Smooth muscle cell of the brain vasculature (primary cell): ENCODE results near the gene ARL5A.
"Not testable (repeated sequence)": the region's sequence is repeated elsewhere in the genome, so short reads cannot be mapped to it uniquely, and the experiment has no call there.

Source experiments
- DNase-seq: peaks from one replicate; pipeline ENCODE4 v3.0.0-alpha.2; 2012; ENCODE audit warnings: low read depth, low spot score

The ARL5A gene

DNA sequence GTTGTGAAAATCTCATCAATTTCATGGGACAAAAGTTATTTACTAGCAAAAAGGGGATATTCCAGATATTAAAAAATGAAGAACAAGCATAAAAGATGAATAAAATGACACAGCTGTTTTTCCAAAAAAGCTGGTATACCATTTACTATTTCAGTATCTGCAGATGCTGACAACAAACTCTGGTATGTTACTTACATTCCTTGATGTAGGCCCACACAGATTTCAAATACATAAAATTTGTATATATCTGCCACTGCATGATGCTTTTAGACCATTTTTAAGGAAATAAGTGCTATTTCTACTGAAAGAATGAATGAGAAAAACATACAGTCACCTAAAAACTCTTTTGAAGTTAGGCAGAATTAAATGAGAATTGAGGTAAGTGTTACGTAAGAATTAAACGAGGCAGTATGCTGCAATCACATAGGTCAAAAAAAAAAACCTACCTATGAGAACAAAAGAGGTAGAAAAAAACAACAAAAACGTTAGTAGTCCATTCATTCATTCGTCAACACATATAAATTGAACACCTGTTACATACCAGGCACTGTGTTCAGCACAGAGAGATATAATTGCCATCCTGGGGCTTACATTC, 32.5 kb downstream of the ARL5A start:
- no peak for DNase-seq

DNA sequence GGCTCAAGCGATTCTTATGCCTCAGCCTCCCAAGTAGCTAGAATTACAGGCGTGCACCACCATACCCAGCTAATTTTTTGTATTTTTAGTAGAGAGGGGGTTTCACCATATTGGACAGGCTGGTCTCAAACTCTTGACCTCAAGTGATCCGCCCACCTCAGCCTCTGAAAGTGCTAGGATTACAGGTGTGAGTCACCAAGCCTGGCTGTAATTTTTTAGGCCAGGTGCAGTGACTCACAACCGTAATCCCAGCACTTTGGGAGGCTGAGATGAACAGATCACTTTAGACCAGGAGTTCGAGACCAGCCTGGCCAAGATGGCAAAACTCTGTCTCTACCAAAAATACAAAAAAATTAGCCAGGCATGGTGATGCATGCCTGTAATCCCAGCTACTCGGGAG, 33.8 kb downstream of the ARL5A start:
- DNase-seq, result not testable (repeated sequence)

- no peak for DNase-seq
Observed at GRCh38 chr2:151793123-151793522, 35.1 kb downstream of the ARL5A start.

DNA sequence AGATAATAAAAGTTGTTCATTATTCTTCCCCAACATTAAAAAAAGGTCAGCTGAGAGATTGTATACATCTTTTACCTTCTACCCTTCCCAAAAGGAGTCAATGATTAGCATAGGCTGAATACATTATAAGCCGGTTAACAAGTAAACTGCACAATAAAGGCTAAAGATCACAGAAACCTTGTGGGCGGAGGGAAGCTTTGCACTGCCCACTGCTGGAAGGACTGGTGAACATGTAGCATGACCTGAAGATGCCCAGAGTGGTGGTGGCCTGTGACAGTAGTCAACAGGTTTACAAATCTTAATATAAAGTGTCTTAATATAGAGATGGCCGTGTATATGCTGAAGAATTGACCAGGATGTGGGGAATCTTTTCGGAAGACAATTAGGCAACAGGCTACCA, 35.6 kb downstream of the ARL5A start:
- no peak for DNase-seq

- no peak for DNase-seq
Observed at GRCh38 chr2:151791545-151791944, 36.7 kb downstream of the ARL5A start.

GRCh38 chr2:151790689-151791088, 37.5 kb downstream of the ARL5A start:
- no peak for DNase-seq

DNA sequence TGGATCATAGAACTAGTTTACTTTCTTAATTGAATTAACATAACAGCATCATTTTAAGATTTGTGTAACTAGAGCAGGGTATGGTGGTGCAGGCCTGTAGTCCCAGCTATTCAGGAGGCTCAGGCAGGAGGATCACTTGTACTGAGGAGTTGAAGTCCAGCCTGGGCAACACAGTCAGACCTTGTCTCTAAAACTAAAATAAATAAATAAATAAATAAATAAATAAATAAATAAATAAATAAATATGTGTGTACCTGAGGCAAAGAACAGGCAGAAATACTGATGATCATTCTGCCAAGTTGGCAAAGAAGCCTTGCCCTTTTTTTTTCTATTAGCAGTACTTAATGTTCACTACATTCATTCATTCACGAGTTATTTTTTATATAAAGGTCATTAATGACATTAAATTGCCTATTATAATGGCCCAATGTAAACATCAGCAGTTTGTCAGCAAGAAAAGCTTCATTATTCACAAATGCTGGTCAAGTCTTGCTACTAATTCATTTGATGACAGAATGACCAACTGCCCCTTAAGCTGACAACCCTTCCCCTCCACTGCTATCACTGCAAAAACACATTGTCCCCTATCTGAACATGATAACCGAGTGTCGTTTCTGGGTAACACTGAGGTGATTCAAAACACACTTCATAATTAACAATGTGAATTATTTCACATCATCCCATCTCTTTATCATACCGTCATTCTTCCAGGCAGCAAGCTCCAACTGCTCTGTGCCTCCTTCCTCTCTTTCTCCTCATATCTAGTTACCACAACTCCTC, 39.0 kb downstream of the ARL5A start:
- DNase-seq, result no peak

- no peak for DNase-seq
Observed at GRCh38 chr2:151786483-151786882, 41.7 kb downstream of the ARL5A start.

DNA sequence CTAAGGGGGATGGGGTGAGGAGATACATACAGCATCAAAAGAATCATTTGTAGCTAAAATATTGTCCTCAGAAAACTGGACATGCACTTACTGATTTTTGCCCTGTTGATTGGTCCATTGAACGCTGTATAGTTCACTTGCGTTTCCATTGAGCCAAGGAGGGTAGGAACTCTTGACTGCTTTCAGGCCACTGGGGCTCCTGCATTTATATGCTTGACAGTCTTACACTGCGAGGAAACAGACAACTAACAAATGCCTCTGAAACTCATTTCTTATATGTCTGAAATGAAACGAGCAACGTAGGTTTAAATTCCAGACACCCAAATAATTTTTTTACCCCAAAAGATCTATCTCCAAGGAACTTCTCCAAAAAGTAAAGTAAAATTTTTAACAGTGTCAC, 42.1 kb downstream of the ARL5A start:
- DNase-seq, result no peak

- DNase-seq, result no peak
Observed at GRCh38 chr2:151783133-151783520, 45.1 kb downstream of the ARL5A start.

DNA sequence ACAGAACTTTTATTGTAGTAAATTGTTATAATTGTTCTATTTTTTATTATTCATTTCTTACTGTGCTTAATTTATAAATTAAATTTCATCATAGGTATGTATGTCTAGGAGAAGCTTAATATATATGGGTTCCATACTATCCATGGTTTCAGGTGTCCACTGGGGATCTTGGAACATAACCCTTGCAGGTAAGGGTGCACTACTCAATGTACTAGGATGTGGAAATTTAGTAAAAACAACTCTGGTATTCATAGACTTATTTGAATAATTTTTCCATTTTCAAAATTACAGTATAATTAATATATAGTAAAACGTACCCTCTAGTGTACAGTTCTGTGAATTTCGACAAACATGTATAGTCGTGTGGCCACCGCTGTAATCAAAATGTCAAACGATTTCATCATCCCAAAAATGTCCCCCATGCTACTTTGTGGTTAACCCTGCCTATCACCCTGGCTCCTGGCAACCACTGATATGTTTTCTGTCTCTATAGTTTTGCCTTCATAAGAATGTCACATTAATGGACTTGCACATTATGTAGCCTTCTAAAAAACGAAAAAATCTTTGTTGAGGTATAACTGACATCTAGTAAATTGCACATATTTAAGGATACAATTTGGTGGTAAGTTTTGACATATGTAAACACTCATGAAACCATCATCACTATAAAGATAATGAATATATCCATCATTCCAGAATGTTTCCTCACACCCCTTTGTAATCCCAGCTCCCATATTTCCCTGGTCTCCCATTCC, 45.7 kb downstream of the ARL5A start:
- no peak for DNase-seq

- DNase-seq, result no peak
Observed at GRCh38 chr2:151781642-151782041, 46.6 kb downstream of the ARL5A start.

DNA sequence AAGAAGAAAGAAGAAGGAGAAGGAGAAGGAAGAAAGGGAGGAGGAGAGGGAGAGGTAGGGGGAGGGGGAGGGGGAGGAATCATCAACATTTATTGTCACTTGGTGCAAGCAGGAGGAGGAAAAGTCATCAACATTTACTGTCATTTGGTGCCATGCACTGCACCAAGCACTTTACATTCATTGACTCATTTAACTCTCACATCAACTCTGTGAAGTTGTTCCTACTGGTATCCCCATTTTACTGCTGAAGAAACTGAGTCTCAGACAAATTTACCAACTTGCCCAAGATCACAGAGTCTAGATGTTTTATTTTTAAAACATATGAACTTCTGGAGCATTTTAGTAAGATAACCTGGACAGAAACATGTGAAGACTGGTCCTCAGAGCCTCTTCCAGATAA, 47.3 kb downstream of the ARL5A start:
- no peak for DNase-seq

DNA sequence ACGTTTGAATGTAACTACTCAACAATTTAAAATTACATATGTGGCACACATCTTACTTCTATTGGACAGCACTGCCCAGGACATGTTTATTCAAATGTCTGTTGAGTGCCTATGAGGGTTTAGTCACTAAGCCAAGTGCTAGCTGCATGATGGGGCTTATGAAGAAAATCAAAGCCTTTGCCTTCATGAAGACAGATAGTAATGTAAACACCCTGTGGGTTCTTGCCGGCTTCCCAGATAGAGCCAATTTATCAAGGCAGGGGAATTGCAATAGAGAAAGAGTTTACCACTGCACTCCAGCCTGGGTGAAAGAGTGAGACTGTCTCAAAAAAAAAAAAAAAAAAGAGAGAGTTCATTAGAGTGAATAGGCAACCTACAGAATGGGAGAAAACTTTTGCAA, 50.3 kb downstream of the ARL5A start:
- no peak for DNase-seq

- DNase-seq, result no peak
Observed at GRCh38 chr2:151777487-151777886, 50.7 kb downstream of the ARL5A start.

DNA sequence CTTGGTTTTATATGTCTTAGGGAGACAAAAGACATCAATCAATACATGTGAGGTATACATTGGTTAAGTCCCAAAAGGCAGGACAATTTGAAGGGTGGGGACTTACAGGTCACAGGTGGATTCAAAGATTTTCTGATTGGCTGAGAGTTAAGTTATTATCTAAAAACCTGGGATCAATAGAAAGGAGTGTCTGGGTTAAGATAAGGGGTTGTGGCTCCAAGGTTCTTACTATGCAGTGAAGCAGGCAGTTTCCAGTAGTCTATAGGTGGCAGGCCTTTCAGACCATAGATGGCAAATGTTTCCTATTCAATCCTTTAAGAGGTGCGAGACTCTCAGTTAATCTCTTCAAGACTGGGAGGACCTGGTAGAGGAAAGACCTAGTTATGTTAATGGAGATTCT, 51.9 kb downstream of the ARL5A start:
- no peak for DNase-seq

DNA sequence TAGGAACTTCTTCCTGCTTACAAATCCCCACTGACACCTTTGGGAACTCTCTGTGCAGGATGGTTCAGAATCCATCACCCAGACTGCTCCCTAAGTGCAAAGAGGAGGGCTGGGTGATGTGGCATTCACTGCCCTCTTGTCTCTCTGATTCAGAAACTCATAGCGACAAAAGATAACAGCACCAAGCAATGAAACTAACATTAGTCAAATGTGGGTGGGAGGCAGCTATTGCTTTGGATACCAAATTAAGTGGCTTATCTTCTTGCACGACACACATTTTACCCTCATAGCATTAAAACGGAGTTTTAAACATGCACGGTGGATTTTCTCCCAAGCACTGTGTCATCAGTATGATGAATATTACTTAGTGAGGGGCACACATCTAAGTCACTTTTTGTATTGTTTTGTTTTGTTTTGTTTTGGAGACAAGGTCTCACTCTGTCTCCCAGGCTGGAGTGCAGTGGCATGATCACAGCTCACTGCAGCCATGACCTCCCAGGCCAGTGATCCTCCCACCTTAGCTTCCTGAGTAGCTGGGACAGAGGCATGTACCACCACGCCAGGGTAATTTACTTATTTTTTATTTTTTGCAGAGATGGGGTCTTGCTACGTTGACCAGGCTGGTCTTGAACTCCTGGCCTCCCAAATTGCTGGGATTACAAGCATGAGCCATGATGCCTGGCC, 53.0 kb downstream of the ARL5A start:
- DNase-seq, result no peak

- no peak for DNase-seq
Observed at GRCh38 chr2:151774506-151774905, 53.7 kb downstream of the ARL5A start.

- no peak for DNase-seq
Observed at GRCh38 chr2:151771599-151772358, 56.4 kb downstream of the ARL5A start.

DNA sequence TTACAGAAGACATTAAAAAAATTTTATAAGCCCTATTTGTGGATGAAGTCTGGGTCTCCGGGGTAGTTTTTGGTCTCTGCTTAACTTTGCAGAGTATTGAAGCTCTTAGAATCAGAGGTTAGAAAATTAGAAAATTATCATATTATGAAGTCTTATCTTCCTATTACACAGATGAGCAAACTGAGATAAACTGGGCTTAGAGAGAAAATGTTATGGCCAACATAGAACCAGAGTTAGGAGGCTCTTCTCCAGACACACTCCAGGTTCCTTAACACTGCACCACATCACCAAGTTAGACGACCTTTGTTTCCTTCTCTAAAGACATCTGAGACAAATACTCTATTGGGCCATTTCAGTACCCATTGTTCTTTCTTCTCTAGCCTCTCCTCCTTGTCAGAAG, 57.2 kb downstream of the ARL5A start:
- no peak for DNase-seq

- no peak for DNase-seq
Observed at GRCh38 chr2:151769606-151770005, 58.6 kb downstream of the ARL5A start.

DNA sequence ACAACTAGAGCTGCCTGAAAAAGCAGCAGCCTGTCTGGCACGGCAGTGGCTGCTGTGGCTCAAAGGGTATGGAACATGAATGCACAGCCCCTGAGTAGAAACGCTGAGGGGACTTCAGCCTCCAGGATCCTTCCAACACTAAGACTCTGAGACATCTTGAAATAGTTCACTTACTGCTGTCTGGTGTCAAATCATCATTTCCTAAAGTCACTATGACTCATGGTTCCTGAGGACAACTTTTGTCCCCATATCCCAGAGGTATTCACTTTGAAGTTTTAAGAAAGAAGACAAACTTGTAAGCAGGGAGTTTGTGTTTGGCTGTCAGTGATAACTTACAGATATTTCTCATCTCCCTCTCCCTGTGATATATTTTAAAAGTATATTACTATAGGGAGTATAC, 60.7 kb downstream of the ARL5A start:
- no peak for DNase-seq
